Iris pigment epithelial cell (primary cell): ENCODE results near the gene NXPE4.
A peak's percentile ranks its signal among the peaks of the same experiment; 100 is the strongest.
"Not testable (repeated sequence)": the region's sequence is repeated elsewhere in the genome, so short reads cannot be mapped to it uniquely, and the experiment has no call there.

ENCODE experiments used
- DNase-seq: peaks from one replicate; pipeline ENCODE4 v3.0.0-alpha.2; 2011; ENCODE audit warnings: low read depth

The NXPE4 gene

GRCh38 chr11:114595571-114595970 lies at the start of gene NXPE4:
TSS of gene NXPE4 (minus strand) at chr11:114595786. CDS start at chr11:114594759, 1,027 bp downstream.
- no peak for DNase-seq

GRCh38 chr11:114639440-114639839 lies 43.9 kb upstream of the NXPE4 start:
- DNase-seq: not testable (repeated sequence)

GRCh38 chr11:114631445-114631965 lies 35.9 kb upstream of the NXPE4 start:
- DNase-seq: not testable (repeated sequence)

- no peak for DNase-seq
These were observed 29.7 kb upstream of the NXPE4 start for GRCh38 chr11:114625294-114625693.

- no peak for DNase-seq
These were observed 29.0 kb upstream of the NXPE4 start for GRCh38 chr11:114624455-114625207.

GRCh38 chr11:114623720-114624119 lies 28.1 kb upstream of the NXPE4 start:
- DNase-seq: no peak

GRCh38 chr11:114622858-114623257 lies 27.3 kb upstream of the NXPE4 start:
- no peak for DNase-seq

- no peak for DNase-seq
These were observed 26.6 kb upstream of the NXPE4 start for GRCh38 chr11:114621950-114622809.

- DNase-seq: no peak
These were observed 25.5 kb upstream of the NXPE4 start for GRCh38 chr11:114621072-114621471.

- no peak for DNase-seq
These were observed 24.1 kb upstream of the NXPE4 start for GRCh38 chr11:114619659-114620173.

GRCh38 chr11:114618139-114618538 lies 22.6 kb upstream of the NXPE4 start:
- no peak for DNase-seq

- no peak for DNase-seq
These were observed 21.9 kb upstream of the NXPE4 start for GRCh38 chr11:114617157-114618124.

- DNase-seq: no peak
These were observed 20.9 kb upstream of the NXPE4 start for GRCh38 chr11:114616516-114616915.

GRCh38 chr11:114615448-114616361 lies 20.1 kb upstream of the NXPE4 start:
- DNase-seq: no peak

GRCh38 chr11:114614127-114614720 lies 18.6 kb upstream of the NXPE4 start:
- DNase-seq: no peak

- not testable (repeated sequence) for DNase-seq
These were observed 17.5 kb upstream of the NXPE4 start for GRCh38 chr11:114613094-114613493.

GRCh38 chr11:114612686-114613085 lies 17.1 kb upstream of the NXPE4 start:
- no peak for DNase-seq

GRCh38 chr11:114612199-114612598 lies 16.6 kb upstream of the NXPE4 start:
- DNase-seq: not testable (repeated sequence)

GRCh38 chr11:114610984-114611944 lies 15.7 kb upstream of the NXPE4 start:
- DNase-seq: peak; percentile 18
